ENCODE measurements around the gene TXN.
"Not testable (repeated sequence)": the region's sequence is repeated elsewhere in the genome, so short reads cannot be mapped to it uniquely, and the experiment has no call there.

TXN gene

DNA sequence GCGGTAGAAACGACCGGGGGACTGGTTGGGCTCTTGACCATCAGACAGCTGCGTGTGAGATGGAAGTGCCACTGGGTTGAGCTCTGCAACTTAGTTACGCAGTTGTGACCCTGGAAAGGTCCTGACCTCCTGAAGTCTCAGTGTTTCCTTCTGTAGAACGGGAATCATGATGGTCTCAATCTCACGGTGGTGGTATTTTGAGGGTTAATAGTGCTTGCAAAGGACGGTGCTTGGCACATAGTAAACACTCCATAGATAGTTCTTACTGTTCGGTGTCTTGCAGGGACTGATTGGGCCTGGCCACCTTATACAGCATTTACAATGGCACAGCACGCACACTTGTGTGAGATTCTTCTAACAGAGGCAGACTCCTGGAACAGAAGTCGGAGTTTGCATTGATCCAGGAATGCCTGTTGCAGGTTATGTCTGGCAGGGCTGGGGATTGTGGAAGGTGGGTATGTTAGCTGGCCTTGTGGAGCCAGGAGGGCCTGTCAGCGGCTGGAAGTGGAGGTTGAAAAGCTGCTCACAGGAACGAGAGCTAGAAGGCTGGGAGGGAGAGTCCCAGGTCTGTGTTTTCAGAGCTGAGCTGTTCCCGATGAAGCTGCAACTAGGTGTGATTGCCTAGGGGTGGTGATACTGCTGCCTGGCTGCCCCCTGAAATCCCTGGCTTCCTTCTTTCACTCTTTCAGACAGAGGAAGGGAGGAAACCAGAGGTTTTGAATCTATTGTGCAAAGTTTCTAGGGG, 962 bp upstream of the TXN start:
- peak; percentile 32 for DNase-seq (ENCODE audit: low spot score)

DNA sequence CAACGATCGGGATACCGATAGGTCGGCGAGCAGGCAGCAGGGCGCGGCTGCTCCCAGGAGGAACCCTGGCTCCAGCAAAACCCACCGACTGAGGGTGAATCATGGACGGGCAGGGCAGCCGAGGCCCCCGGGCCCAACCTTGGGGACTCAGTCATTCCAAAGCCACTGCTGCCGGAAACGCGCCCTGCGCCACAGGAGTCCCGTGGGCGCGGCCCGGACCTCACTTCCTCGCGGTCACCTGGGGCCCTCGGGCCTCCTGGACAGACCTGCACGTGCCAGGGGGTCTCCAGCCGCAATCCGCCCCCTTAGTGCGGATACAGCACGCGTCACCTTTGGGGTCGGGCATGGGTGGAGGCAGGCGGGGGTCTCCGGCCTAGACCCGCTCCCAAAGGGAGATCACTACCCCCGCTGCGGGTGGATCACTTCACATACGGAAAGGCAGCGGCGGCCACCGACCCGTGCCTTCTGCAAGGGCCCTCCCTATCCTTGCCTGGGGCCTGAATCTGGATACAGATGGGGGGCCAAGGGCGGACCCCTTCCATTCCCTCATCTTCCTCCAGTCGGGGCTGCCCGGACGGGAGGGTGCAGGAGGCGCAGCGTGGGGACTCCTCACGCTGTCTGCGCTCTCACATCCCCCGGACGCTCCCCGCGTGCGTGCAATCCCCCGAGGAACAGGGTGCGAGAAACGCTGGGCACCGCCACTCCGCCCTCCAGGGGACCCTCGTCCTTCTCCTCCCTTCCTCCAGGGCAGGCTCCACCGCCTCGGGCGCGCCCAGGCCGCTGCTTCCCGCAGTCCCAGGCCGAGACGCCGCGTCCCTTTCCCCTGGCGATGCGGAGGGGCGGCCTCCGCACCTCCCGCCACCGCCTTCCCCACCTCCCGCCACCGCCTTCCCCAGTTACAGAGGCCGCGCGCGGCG, 586 bp downstream of the TXN start:
- peak; percentile 26 for DNase-seq (ENCODE audit: low spot score)

DNA sequence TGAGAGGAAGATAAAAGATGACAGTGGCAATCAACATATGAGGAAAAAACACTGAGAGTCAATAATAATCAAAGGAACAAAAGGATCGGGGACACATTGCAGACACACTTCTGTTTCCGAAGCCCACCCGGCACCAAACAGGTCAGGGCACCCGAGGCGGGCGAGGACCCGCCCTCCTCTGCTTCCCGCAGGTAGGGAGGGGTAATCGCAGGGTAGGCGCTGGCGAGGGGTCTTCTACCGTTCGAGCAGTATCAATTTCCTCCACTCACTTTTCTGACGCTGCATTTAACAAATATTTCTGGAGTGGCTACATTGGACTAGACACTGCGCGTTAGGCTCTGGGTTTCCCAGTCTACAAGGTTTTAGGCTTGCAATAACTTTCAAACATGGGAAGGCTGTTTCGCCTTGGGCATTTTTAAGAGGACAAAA, 1.3 kb downstream of the TXN start:
- no peak for DNase-seq (ENCODE audit: low spot score)

GRCh38 chr9:110254500-110254899, 1.8 kb downstream of the TXN start:
- DNase-seq (ENCODE audit: low spot score) = no peak

DNA sequence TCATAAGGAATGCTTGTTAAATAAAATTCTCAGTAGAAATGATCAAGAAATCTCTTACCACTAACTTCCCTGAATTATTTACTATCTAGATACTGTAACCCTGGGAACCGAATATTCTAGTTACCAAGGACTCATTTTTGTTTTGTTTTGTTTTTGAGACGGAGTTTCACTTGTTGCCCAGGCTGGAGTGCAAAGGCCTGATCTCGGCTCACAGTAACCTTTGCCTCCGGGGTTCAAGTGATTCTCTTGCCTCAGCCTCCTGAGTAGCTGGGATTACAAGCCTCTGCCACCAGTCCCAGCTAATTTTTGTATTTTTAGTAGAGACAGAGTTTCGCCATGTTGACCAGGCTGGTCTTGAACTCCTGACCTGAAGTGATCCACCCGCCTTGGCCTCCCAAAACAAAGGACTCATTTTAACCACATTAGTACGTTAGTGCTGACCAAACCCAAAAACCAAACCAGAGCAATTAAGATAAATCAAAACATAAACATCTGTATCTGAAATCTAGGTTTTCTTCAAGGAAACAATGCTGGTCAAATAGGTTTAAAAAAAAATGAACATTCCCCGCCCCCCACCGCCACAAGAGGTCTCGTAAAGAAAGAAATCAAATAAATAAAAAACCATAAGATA, 3.7 kb downstream of the TXN start:
- no peak for DNase-seq (ENCODE audit: low spot score)

DNA sequence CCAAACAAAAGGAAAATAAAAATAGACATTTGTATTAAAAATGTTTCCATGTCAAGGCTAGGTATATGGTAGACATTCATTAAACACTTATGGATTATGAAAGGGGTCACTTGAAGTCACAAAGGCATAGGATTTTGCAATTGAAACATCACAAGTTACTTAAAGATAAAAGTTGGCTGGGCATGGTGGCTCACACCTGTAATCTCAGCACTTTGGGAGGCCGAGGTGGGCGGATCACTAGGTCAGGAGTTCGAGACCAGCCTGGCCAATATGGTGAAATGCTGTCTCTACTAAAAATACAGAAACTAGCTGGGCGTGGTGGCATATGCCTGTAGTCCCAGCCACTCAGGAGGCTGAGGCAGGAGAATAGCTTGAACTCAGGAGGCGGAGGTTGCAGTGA, 4.5 kb downstream of the TXN start:
- not testable (repeated sequence) for DNase-seq (ENCODE audit: low spot score)

GRCh38 chr9:110251212-110251611, 5.1 kb downstream of the TXN start:
- DNase-seq (ENCODE audit: low spot score) = no peak

- DNase-seq (ENCODE audit: low spot score) = no peak
These were observed 6.7 kb downstream of the TXN start for GRCh38 chr9:110249603-110250002.

GRCh38 chr9:110248361-110248760, 7.9 kb downstream of the TXN start:
- no peak for DNase-seq (ENCODE audit: low spot score)

DNA sequence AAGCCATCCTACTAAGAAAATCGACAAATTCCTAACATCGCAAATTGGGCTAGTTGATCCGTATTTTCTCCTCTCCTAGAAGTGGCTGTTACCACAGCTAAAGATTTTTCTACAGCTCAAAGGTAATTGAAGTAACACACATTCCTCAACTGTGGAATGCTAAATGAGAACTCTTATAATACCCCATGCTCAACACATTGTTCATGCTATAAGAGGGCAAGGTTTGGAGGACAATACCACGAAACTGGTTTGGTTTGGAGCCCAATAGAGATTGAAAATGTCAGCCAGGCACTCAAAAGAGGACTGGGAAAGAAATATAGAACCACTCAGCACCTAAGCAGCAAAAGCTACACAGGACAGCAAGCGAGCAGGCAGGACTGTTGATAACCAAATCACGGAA, 10.1 kb downstream of the TXN start:
- DNase-seq (ENCODE audit: low spot score) = no peak

GRCh38 chr9:110244616-110245015, 11.7 kb downstream of the TXN start:
- no peak for DNase-seq (ENCODE audit: low spot score)

DNA sequence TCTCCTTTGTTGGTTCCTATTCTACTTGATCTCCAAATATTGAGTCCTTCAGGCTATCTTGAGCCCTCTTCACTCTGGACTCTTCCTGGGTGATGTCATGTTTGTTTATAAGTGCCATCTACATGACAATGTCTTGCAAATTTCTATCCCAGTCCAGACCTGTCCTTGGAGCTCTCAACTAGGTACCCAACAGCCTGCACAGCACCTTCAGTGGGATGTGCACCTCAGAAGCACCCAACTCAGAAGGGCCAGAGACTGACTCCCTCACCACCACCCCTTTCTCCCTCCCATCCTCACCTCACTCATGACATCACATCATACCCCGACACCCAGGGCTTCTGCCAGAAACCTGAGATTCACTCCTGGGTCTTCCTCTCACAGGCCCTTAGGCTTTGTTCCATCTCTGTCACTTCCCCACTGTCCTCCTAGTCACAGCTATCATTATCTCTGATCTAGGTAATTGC, 14.4 kb downstream of the TXN start:
- no peak for DNase-seq (ENCODE audit: low spot score)

DNA sequence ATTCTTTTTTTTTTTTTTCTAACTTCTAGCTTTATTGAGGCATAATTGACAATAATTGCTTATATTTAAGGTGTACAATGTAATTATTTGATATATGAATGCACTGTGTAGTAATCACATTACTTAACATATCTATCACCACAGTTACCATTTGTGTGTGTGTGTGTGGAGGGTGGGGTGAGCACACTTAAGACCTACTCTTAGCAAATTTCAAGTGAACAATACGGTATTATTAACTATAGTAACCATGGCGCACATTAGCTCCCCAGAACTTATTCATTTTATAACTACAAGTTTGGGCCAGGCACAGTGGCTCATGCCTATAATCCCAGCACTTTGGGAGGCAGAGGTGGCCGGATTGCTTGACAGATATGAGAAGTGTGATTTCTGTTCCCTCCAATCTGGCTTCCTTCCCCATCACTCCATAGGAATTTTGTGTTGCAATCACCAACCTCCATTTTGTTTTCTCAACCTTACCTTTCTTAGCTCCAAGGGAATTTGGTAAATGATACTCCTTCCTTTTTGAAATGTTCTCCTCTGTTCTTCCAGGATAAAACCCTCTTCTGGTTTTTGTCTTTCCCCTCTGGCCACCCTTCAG, 14.9 kb downstream of the TXN start:
- DNase-seq (ENCODE audit: low spot score) = no peak

DNA sequence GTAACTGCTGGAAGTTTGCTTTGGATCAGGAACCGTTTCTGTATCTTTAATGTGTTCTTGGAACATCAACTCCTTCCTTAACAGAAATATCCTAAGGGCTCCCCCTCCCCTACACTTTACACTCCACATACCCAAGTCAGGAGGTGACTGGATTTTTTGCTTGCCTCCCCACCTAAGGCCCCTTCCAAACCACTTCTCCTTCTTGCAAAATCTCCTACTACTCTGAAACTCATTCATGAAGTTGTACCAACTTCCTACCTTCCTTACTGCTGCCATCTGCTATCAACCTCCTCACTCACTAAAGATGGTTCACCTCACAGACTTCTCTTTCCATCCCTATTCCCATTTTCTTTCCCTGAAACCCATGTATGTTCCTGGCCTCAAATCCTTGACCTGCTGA, 16.1 kb downstream of the TXN start:
- DNase-seq (ENCODE audit: low spot score) = no peak

GRCh38 chr9:110228321-110228720, 28.0 kb downstream of the TXN start:
- DNase-seq (ENCODE audit: low spot score) = no peak

DNA sequence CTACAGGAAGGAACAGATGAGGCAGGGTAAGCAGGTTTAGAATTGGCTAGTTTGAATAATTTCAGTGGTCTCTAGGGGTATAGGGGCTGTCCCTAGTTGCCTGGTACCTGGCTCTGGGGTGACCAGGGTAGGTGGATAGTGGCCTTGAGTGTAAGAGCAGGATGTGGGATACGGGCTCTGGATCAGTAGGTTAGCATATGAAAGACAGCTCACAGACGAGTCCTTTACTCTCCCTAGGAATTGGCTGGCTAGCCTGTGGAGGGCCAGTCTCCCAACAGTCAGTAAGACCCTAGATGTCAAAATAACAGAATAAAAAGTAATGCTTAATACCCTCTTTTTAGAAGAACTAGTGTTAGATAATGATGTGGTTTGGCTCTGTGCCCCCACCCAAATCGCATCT, 31.7 kb downstream of the TXN start:
- no peak for DNase-seq (ENCODE audit: low spot score)

DNA sequence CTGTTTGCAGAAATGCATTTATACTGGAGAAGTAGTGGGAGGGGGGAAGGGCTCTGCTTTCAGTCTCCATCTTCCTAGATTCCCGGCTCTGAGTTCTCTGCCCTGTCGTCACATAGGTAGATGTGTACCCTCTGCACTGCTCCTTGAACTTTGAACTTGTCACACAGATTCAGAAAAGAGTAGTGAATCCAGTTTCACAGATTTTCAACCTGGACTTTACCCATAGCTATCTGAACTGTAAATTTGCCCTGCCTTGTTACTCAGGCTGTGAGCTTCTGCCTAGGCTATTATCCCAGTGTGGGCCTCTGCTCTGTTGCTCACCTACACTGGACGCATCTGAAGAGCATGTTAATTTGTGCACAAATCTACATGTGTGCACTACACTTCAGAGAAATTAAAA, 35.5 kb downstream of the TXN start:
- DNase-seq (ENCODE audit: low spot score) = no peak

DNA sequence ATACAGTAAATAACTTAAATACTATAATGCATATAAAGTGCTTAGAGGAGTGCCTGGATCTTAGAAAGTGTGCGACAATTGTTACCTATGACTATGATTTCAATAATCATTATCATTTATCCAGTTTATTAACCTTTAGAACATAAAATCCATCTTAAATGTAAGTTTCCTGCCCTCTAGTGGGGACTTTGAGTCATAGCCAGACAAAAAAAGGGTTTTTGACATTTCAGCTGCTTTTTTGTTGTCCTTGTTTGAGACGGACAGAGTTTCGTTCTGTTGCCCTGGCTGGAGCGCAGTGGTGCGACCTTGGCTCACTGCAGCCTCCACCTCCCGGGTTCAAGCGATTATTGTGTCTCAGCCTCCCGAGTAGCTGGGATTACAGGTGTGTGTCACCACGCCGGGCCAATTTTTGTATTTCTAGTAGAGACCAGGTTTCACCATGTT, 38.6 kb downstream of the TXN start:
- DNase-seq (ENCODE audit: low spot score) = peak; percentile 31

- no peak for DNase-seq (ENCODE audit: low spot score)
These were observed 41.5 kb downstream of the TXN start for GRCh38 chr9:110214586-110215355.

DNA sequence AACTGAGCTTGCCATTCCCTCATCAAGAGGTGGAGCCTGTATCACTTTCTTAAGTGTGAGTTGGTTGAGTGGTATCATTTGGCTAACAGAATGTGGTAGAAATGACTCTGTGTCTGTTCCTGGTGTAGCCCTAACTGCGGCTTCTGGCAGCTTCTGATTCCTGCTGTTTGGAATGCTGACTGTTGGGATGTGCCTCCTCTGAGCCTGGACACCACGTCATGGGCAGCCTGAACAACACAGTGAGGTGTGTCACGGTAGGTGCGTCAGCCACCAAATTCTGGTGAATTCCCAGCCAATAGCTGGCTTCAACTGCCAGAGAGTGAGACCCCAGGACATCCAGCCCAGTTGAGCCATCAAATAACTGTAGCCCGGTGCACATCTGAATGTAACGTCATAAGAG, 42.2 kb downstream of the TXN start:
- DNase-seq (ENCODE audit: low spot score) = no peak

GRCh38 chr9:110213413-110214044, 42.8 kb downstream of the TXN start:
- DNase-seq (ENCODE audit: low spot score) = no peak

Data from globus pallidus (tissue), 1 donor.